OCI-LY7 (cell line): ENCODE data around the gene HAPLN3.

Experiments used
- CTCF ChIP-seq: fragments of 200-600 bp; sonication (generic); conservative IDR thresholded peaks from 2 replicates; pipeline ENCODE4 v1.5.1; 2014; ENCODE audit warnings: mild to moderate bottlenecking, antibody characterized with exemption, low read length, moderate library complexity, mixed read lengths
- EZH2phosphoT487 ChIP-seq: fragments of 200-600 bp; sonication (generic); IDR thresholded peaks from 2 replicates; pipeline ENCODE4 v1.6.1; 2018; ENCODE audit warnings: low read depth, borderline replicate concordance, mild to moderate bottlenecking, mixed run types, antibody characterized with exemption, low read length, moderate library complexity, mixed read lengths

- TF ChIP-seq CTCF (no peak), EZH2phosphoT487 (no peak)
These were observed 12.6 kb downstream of the HAPLN3 start for GRCh38 chr15:88882785-88883184.
